GM04503 (cell line): ENCODE data around the gene MFGE8.
A peak's percentile ranks its signal among the peaks of the same experiment; 100 is the strongest.

ENCODE experiments used
- DNase-seq: peaks from one replicate; pipeline ENCODE4 v3.0.0-alpha.2; 2012; ENCODE audit warnings: low read depth

The MFGE8 gene

DNA sequence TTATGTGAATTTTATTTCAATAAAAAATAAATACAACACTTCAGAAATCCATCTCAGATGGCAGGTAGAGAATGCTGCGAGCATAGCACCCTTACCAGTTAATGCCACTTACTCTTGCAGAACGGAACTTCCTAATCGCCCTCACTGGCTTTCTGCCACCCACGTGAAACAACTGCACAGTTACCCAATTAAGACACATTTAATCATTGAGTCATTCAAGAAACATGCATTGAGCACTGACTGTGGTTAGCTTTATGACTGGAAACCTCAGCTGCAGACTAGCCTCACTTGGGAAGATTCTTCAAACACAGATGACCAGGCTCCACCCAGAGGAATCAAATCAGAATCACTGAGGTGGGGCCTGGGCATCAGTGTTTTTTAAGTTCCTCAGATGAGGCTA lies 5.6 kb upstream of the MFGE8 start:
- peak; percentile 98 for DNase-seq

DNA sequence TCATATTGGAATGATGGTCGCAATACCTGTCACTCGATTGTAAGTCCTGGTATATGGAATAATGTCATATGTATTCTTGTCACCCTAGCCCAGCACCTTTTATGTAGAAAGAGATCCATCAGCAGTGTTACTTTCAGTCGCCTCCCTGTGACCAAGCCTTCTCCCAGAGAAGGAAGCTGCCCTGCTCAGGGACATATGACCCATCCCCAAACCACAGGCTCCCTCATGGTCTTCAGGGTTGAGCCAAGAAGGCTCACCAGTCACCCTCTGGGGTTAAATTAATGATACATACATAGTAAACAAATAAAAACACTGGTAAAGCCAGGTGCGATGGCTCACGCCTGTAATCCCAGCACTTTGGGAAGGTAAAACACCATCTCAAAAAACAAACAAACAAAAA lies 4.6 kb upstream of the MFGE8 start:
- no peak for DNase-seq

DNA sequence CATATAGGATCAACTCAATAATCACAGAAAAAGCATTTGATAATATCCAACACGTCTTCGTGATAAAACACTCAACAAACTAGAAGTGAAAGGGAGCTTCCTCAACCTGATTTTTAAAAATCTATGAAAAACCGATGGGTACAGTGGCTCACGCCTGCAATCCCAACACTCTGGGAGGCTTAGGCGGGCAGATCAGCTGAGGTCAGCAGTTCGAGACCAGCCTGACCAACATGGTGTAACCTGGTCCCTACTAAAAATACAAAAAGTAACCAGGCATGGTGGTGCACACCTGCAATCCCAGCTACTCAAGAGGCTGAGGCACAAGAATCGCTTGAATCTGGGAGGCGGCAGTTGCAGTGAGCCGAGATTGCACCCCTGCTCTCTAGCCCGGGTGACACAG lies 2.2 kb upstream of the MFGE8 start:
- DNase-seq = no peak

DNA sequence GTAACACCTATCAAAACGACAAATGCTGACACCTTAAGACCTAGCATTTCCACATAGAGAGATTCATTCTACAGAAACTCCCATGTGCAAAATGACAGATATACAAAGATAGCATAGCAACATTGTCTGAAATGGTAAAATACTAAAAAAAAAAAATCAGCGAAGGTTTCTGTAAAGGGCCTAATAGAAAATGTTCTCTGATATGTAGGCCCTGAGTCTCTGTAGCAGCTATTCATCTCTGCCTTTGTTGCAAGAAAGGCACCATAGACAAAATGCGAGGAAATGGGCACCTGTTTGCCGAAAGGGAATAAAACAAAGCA lies 631 bp upstream of the MFGE8 start:
- no peak for DNase-seq

DNA sequence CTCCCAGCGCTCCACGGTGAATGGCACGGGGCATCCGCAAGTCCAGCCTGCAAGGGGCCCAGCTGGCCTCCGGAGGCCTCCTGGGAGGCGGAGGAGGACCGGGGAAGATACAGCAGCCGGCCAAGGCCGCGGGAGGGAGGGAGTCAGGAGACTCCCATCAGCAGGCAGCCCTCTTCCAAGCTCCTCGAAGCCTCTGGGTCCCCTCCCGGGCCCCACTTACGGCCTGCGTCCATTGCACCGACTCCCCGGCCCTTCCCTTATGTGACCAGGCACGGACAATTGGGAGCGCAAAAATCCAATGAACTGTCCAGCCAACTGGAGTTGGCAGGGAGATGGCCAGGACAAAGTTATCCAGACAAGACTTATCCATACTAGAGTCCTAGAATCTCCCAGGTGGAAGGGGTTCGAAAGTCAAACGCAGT lies 668 bp downstream of the MFGE8 start:
- no peak for DNase-seq

DNA sequence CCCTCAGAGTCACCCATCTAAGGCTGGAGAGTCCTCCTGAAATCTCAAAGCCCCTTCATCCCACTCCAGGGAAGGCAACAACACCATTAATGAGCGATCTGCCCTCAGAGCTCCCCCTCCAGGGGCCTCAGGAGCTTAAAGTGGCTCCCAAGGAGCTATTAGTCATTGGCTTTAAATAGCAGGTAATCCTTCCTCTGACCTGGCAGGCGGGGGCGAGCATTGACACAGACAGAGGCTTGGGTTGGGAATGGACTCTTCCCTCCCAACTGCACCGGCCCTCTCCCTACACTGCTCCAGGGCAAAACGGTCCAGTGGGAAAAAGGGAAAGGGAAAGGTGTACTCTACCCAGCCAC lies 1.4 kb downstream of the MFGE8 start:
- DNase-seq = no peak

DNA sequence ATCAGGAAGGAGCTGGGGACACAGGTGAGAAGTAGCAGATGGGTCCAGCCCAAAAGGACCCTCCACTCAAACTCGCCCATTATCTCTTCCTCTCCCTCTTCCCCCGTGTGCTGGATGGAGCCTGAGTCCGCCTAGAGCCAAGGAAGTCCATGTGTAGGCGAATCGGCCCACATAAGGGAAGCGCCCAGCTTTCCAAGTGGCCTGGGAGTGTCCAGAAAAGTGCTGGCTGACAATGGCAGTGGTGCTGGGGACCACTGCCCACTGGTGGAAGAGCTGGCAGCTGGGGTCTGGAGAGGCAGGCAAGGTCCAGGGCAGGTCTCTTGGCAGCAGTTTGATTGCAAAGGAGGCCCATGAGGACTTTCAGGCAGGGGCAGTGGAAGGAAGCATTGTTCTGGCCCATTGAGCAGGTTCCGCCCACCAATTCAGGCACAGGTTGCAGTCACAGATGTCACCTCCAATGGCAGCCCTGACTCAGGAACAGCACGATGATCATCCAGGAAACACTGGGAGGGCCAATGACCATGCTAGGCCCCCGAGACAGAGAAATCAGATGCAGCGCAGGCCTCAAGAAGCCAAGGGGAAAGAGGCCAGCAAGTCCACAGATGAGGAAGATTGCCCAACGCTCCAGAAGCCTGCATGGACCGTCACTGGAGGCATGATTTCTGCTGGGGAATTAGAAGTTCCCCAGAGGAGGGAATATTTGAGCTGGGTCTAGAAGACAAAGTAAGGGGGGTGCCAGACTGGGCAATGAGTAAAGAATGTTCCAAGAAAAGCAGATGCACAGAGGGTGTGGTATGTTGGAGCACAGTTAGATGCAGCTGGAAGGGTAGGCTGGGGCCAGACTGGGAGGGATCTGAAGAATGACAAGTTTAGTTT lies 3.0 kb downstream of the MFGE8 start:
- DNase-seq = no peak

DNA sequence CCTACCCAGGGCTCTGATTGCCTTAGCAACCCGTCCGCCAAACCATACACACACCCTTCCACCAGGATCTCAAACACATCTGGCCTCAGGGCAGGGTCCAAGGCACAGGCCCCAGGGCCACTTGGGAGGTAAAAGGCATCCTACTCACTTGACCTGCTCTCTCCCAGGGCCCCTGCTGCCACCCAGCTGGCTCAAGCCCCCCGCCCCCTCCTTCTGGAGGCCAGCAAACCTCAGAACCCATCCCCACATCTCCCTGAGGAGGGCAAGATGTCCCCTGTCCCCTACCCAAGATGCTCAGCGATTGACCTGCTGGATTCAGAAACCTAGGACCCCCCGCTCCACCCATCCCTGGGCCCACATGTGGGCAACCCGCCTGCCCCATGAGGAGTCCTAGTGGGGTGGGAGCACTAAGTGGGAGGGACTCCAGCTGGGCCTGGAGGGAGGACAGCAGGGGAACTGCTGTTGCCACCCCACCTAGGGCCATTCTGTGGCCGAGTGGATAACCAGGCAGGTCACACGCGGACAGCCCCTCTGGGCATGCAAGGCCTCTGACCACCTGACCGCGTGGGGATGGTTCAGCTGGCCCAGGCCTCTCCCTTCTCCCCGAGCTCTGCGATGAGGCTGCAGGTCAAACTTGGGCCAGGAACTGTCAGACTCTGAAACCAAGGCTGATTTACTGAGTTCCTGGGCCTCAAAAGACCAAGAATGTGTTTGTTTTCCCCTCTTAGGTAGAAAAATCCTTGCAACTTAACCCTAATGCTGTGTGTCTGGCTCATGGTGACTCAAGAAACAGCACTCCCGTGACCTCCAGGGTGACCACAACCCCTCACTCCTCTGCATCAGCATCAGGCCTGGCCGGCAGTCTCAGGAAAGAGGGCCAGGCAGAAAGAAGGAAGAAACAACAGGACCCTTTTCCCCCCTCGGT lies 4.2 kb downstream of the MFGE8 start:
- DNase-seq = no peak

DNA sequence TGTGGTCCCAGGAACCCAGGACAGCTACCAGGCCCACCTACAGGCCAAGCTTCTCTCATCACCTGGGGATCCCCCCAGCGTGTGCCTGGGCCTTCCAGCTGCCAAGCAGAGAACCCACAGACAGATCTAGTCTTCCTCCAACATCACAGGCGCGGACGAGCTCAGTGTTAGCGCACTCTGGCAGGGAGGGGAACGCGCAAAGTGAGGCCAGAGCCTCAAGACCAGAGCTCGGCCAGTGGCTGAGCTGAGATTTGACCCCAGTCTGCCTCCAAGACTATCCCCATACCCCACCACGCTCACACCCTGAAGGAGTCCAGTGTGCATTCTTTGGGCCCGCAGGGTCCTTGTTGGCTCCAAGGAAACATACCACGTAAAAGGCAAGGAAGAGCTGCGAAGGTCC lies 5.1 kb downstream of the MFGE8 start:
- no peak for DNase-seq

DNA sequence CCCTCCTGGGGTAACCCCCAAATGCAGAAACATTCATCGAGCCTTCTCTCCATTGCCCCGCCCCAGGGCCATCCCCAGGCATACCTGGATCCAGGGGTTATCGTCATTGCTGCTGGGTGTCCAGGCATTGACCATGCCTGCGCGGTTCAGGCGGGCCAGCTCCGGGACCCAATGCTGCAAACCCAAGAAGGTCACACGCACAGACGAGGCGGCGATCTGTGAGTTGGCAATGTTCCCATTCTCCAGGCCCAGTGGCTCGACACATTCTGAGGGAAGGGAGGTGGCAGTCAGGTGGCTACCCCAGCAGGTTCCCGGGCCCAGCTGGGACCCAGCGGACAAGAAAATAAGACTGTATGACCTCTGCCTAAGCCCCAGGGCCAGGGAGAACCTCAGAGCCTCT lies 6.1 kb downstream of the MFGE8 start:
- no peak for DNase-seq

DNA sequence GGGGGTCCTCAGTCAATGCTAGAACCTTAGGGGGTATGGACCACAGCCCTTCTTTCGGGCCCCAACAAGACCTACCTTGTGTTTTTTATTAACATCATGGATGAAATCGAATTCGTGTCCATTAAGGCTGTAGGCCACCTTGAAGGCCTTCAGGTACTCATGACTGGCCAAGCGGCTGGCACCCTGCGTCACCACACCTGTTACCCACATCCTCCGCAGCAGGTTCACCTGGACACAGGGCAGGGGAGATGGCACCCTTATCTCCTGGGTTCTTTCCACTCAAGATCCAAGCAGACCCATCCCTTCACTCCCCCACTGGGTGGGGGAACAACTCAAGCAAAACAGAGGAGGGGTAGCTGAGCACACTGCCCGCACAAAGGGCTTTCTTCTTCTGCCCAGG lies 6.6 kb downstream of the MFGE8 start:
- DNase-seq = no peak

DNA sequence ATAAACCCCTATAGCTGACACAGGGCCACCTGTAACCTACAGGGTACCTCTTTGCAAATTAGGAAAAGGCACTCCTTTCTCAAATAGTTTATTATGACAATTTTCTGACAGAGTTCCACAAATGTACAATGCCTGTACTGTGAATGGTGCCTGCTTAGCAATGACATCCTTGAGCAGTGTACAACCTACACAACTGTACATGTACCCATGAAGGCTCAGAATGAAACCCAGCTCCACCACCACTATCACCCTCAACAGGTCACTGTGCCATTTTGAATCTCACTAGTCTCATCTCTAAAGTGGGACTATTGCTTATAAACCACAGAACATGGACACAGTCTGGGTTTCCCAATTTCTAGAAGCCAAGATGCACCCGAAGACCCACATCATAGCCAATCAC lies 7.0 kb downstream of the MFGE8 start:
- DNase-seq = no peak

DNA sequence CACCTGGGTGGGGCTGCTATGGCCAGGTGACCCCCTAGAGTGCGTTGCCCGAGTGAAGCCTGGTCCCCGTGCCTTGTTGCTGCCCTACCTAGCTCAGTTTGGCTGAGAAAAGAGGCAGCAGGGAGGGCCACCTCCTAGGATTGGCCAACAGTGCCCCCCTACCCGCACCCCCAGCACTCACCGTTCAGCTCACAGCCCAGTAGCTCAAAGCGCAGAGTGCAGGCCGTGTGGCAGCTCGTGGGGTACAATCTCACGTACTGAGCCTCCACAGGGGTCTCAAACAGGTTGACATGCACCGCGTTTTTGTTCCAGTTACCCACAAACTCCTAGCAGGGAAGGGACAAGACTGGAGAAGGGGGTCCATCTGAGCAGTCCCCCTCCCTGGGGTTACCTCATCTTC lies 7.6 kb downstream of the MFGE8 start:
- DNase-seq = no peak

DNA sequence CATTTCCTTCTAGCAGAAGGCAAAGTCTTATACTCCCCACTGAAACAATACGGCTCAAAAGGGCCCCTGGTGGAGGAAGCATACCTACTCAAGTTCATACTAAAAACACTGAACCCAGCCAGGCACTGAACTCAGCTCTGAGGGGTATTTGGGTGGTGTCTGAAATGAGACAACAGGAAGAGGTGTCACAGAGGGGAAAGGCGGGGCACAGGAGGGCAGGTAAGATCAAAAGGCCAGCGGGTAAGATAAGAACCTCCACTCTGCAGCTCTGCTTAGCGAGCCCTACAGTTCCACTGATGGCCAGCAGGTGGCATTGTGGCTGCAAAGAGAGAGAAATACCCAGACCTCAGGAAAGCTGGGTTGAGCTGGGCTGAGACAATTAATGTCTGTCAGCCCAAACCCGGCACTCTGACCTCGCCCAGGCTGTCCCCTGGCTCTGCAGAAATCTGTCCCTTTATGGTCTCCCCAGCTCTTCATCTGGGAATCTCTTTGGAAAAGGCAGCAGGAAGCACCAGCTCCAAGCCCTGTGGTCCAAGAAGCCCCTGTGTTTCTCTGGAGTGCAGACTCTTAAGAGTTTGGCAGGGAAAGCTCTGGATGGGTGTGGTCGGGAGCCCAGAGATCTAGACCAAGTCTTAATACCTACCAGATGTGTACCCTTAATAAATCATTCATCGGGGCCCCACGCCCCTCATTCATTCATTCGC lies 8.4 kb downstream of the MFGE8 start:
- DNase-seq = no peak

DNA sequence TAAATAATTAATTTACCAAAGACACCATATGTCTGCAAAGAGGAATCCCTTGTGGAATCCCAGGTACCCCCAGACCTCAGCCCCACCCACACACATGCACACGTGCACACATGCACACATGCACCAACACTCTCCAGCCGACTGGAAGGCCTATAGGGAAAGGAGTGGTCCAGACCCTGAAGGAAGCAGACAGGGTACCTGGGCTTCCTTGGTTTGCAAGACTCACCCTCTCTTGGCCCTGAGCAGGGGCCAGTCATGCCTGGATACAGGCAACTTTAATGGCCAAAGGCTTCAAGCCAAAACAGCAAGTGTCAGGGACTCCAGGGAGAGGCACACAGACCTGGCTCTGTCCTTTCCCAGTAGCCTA lies 8.9 kb downstream of the MFGE8 start:
- no peak for DNase-seq

DNA sequence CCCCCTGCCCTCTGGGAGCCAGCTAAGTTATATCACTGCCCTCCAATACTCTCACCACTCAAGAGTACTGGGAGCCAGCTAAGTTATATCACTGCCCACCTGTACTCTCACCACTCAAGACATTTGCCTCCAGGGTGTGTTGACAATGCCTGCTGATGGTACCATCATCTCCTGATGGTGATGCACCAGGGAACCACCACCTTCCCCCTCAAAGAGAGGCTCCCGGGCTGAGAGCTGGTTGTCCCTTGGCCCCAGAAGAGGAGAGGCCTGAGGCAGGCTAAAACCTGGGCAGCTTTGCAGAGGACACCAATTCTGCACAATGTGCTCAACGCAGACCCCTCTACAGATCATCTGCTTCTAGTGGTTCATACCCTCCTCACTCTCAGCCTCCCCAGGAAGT lies 10.3 kb downstream of the MFGE8 start:
- DNase-seq = no peak

DNA sequence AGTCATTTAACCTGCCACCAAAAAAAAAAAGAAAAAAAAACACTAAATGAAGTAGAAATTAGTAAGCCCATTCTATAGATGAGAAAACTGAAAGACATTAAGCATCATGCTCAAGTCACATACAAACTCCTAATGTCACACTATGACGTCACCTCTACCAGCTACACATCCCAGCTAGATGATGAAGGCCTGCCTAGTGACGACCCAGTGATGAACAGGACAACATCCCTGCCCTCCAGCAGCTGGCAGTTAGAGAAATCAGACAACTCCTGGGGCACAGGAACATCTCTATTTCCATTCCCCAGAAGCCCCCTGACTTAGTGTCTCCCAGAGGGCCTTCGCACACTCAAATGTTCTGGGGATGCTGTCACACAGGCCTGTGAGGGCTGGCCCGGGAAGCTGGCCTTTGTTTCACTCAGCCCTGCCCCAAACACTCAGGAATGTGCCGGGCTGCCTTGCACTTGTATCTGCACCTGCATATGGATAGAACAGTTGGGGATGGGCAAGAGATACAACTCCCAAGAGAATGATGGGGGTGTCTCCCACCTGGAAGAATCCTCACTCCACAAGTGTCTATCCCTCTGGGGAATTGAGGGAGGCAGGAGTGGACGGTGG lies 10.9 kb downstream of the MFGE8 start:
- no peak for DNase-seq

DNA sequence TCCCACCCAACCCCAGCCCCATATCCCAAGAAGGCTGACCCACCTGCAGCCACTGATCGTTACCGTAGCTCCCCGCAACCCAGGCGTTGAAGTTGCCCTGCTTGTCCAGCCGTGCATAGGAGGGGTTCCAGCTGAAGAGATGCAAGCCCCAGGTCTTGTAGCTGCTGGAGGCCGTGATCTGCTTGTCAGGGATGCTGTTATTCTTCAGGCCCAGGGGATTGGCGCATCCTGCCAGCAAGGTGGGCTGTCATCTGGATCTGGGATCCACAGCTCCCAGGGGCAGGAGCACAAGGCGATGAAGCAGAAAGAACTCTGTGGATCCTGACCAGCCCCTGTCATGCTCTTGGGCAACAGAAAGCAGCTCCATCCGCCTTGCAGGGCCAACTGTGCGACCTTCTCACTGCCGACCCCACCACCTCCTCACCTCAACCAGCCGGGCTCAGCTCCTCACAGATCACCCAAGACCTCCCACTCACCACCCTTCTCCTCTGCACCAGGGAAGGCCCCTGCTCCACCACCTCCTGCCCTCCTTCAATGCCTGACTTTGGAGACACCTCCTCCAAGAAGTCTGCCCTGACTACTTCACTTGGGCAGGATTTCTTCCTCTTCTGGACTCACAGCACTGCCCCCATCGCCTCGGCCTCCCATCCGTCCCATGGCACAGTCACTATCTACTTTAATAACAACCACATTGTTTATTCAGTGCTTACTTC lies 11.5 kb downstream of the MFGE8 start:
- no peak for DNase-seq

DNA sequence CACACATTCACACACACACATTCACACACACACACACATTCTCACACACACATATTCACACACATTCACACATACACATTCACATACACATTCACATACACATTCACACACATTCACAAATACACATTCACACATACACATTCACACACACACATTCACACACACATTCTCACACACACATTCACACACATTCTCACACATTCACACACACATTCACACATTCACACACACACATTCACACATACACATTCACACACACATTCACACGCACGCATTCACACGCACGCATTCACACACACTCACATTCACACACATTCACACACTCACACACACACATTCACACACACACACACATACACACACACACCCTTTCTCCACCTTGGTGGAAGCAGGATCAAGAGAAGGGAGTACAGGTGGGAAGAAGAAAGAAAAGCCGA lies 12.2 kb downstream of the MFGE8 start:
- no peak for DNase-seq

DNA sequence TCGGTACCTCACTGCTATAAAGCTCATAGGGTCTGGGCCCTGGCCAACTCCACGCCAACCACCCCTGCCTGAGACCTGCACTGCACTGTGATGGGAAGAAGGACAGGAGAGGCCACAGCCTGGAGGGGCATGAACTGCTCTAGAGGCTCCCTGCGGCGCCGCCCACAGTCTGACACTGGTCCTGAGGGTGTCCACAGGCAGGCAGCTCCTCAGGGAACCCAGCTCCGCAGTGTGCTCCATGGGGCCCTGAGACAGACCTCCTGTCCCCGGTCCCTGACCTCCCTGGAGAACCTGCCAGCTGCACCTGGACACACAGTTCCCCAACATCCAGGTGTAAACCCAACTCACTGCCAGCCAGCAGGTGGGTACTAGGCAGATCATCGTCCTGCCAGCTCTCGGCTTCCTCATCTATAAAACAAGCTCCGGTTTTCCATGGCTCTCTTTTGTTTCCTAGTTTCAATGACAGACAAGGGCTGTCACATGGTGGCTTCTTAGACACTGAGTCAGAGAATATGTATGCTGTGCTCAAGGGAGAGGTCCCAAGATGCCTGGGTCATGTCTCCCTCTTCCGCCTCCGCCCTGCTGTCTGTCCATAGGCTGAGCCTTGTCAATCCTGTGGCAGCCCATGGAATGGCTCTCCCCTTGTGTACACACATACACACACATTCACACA lies 12.7 kb downstream of the MFGE8 start:
- DNase-seq = no peak

DNA sequence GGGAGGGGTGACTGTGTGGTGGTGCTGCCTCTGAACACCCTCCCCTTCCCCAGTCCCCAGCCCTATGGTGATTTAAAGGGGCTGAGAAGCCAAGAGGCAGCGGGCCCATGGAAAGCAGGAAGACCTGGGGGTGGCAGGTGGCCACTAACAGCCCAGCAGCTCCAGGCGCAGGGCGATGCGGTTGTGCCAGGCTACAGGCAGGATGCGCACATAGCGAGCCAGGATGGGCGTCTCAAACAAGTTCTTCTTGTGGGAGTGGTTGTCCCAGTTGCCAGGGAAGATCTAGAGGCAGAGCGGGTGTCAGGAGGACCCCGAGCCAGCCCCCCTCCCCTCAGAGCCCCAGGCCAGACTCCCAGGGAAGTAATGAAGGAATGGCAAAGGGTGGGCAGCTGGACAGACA lies 13.9 kb downstream of the MFGE8 start:
- DNase-seq = no peak
